ENCODE results near the gene DHX8.

The DHX8 gene

GRCh38 chr17:43574348-43574747 lies 90.6 kb downstream of the DHX8 start:
- DNase-seq (ENCODE audit: low read depth in 2 of 2): no peak

- DNase-seq (ENCODE audit: low read depth in 2 of 2): no peak
These were observed 91.2 kb downstream of the DHX8 start for GRCh38 chr17:43574896-43575525.

Data from stimulated activated CD4-positive, alpha-beta T cell treated with anti-CD3 and anti-CD28 coated beads, Interleukin-15, amount 100 ng/mL, for 48 hours (primary cell).